ENCODE results near the gene PLK3. TPM values are rescaled to one million over a fixed set of nuclear protein-coding genes. Genes with fewer than 3 reads are reported as not detected.
"Not testable (repeated sequence)": the region's sequence is repeated elsewhere in the genome, so short reads cannot be mapped to it uniquely, and the experiment has no call there.

Gene PLK3
- total and polyA plus RNA-seq, 2 of the 4 experiments (the other 2 are of a cell fraction), result 15.8 to 51.6 TPM

DNA sequence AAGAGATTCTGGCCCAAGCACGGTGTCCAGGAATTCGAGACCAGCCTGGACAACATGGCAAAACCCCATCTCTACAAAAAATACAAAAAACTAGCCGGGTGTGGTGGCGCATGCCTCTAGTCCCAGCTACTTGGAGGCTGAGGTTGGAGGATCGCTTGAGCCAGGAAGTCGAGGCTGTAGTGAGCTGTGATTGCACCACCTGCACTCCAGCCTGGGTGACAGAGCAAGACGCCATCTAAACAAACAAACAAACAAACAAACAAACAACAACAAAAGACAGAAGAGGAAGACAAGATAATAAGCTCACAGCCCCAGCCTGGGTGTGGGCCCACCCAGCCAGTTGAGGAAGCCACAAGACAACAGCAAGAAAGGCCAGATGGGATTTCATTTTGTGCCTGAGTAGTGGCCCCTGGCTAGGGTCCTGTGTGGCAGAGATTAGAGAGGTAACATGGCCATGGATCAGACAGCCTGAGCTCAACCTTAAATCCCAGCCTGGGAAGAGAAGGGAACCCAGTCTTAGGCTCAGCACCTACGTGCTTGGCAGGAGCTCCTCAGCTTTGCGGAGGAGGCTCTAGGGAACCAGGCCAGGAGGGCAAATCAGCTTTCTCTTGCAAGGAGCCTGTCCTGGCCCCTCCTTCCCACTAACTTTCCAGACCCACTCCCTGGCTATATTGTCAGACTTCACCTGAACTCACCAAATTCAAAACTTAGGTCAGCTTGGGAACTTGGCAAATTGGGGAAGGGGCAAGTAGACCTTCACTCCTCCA, 7.3 kb upstream of the PLK3 start (continued):
- TF ChIP-seq RFX5 (IDR thresholded peaks at IDR 0.05; ENCODE audit: low read depth, low read length), result no peak

DNA sequence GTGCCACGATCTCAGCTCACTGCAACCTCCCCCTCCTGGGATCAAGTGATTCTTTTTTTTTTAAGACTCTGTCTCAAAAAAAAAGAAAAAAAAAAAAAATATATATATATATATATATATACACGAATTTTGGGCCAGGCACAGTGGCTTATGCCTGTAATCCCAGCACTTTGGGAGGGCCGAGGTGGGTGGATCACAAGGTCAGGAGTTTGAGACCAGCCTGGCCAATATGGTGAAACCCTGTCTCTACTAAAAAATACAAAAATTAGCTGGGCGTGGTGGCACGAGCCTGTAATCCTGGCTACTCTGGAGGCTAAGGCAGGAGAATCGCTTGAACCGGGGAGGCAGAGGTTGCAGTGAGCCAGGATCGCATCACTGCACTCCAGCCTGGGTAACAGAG, 2.3 kb upstream of the PLK3 start:
- H3K23ac ChIP-seq (ENCODE audit: low read depth, low read length); H3K4me3 ChIP-seq (ENCODE audit: insufficient read depth, low read depth, low read length); H3K4me2 ChIP-seq (ENCODE audit: low read depth, low read length); H3K9me3 ChIP-seq (ENCODE audit: control insufficient read depth, insufficient read depth, low read length); H2BK5ac ChIP-seq (ENCODE audit: low read depth, low read length, poor library complexity, severe bottlenecking); H3K18ac ChIP-seq (ENCODE audit: low read depth, low read length); H4K5ac ChIP-seq (ENCODE audit: low read depth, low read length); H3K27me3 ChIP-seq (ENCODE audit: control insufficient read depth, insufficient read depth, low read length); H3K9ac ChIP-seq (ENCODE audit: low read depth, low read length); DNase-seq; CTCF ChIA-PET; H2BK15ac ChIP-seq (ENCODE audit: low read depth, low read length); POLR2A ChIA-PET (ENCODE audit: unreplicated experiment); H3K36me3 ChIP-seq (ENCODE audit: control insufficient read depth, insufficient read depth, low read length); H2BK20ac ChIP-seq (ENCODE audit: low read depth, low read length); H4K91ac ChIP-seq (ENCODE audit: insufficient read depth, low read depth, low read length); H3K56ac ChIP-seq (ENCODE audit: extremely low read depth, insufficient read depth, low read length); dilution Hi-C loops (cut with HindIII; ENCODE audit: low sequenced_read_pairs, unreplicated experiment); H2AK5ac ChIP-seq (ENCODE audit: low read depth, low read length); H3K4ac ChIP-seq (ENCODE audit: low read depth, low read length); H3K27ac ChIP-seq (ENCODE audit: insufficient read depth, low read length); H4K8ac ChIP-seq (ENCODE audit: low read depth in 2 of 2, low read length in 2 of 2); H2AFZ ChIP-seq (replicated peaks; ENCODE audit: low read length, poor library complexity); H3K9me1 ChIP-seq (ENCODE audit: insufficient read depth, low read length); H2AK9ac ChIP-seq (replicated peaks; ENCODE audit: low read depth, low read length, poor library complexity); H2BK120ac ChIP-seq (ENCODE audit: low read depth, low read length); BruUV-seq (replicated peaks); ATAC-seq (ENCODE audit: low read depth); H3K14ac ChIP-seq (replicated peaks; ENCODE audit: low read depth, low read length); in situ Hi-C loops (cut with MboI; ENCODE audit: low sequenced_read_pairs): not testable (repeated sequence)
- peaks cover 11 to 15% of the 10 kb centered on the region in 2 experiments; a peak in 3 of 4 replicates for H3K79me1 ChIP-seq (ENCODE audit: low read depth in 1 of 2, low read length in 2 of 2)
- intact Hi-C loops (cut with micrococcal nuclease), result loop anchor here (2.0 kb wide), 1 partner anchor 21 kb away; no protein-coding TSS in a partner anchor
- peaks cover 19% of the 10 kb centered on the region for H4K20me1 ChIP-seq (ENCODE audit: insufficient read depth, low read length)
- peaks cover 11% of the 10 kb centered on the region for H3K4me1 ChIP-seq (ENCODE audit: control insufficient read depth, insufficient read depth, low read length)
- 89% methylated on average over 4 of the region's 8 CpGs; no CpG with 5 or more reads in 1 of the 2 experiments for WGBS, 2 experiments (ENCODE audit: extremely low coverage in 2 of 2, insufficient read length in 1 of 2)
